Spinal cord (tissue), 10 donors: ENCODE results near the gene DAZAP2. TPM values are rescaled to one million over a fixed set of nuclear protein-coding genes. Genes with fewer than 3 reads are reported as not detected.

Source experiments
- DNase-seq, 6 donors: peaks; one replicate each; pipeline versions ENCODE4 v3.0.0 to v3.0.0-alpha.2; 2013 to 2015; ENCODE audit warnings: low spot score in 6 of 6, low read depth in 4 of 6
- H3K27ac ChIP-seq: one replicate; pipeline ENCODE4 v1.5.1; 2013; ENCODE audit warnings: low read depth, low read length, control low read depth
- H3K27me3 ChIP-seq: one replicate; pipeline ENCODE4 v1.6.1; 2013; ENCODE audit warnings: low read length; ENCODE audit not compliant: control insufficient read depth, insufficient read depth
- H3K36me3 ChIP-seq: one replicate; pipeline ENCODE4 v1.6.1; 2013; ENCODE audit warnings: low read length; ENCODE audit not compliant: control insufficient read depth, insufficient read depth
- H3K4me1 ChIP-seq: one replicate; pipeline ENCODE4 v1.6.1; 2013; ENCODE audit warnings: low read length; ENCODE audit not compliant: control insufficient read depth, insufficient read depth
- H3K4me3 ChIP-seq: one replicate; pipeline ENCODE4 v1.5.1; 2013; ENCODE audit warnings: low read depth, low read length, control low read depth
- H3K9me3 ChIP-seq: one replicate; pipeline ENCODE4 v1.6.1; 2013; ENCODE audit warnings: low read length; ENCODE audit not compliant: control insufficient read depth, insufficient read depth
- WGBS: methylation state at CpG from one replicate; pipeline ENCODE4 v1.1.5; 2013; ENCODE audit warnings: missing lambda C conversion rate; ENCODE audit not compliant: insufficient coverage; 5-methylcytosine and 5-hydroxymethylcytosine counted together
- long read RNA-seq, 4 donors: transcript quantifications; one replicate each; lab custom pipeline, GENCODE V29; 2026
- polyA plus RNA-seq, 2 donors: library from polyadenylated mRNA; unstranded; fragments of 120-200 nt; gene quantifications; one replicate each; pipeline ENCODE4 v1.2.1, GENCODE V29; 2013; ENCODE audit not compliant: insufficient read length in 2 of 2
- total RNA-seq, 2 donors: library from RNA; depleted of rRNA in 1 of 2; stranded (reverse); fragments of 120-200 nt in 1 of 2; fragments of >200 nt in 1 of 2; gene quantifications; one replicate each; pipeline versions ENCODE4 v1.2.3 to v1.2.4, GENCODE V29; 2013 to 2014
- donor health status: healthy.

DAZAP2 gene
- total RNA-seq (100 to 1,000 TPM in 1 of 2 donors, 10 to 100 TPM in 1; 69.4 to 124 TPM), polyA plus RNA-seq (100 to 1,000 TPM; 169 to 199 TPM)
- long read RNA-seq, donor 1, transcript DAZAP2-214 (2 exons, 3,664 nt), result minor isoform, 19 of 75 reads
- long read RNA-seq, donor 1, transcript DAZAP2-201 (4 exons, 2,598 nt), result major isoform, 46 of 75 reads
- long read RNA-seq, donor 1, partial matches to known transcripts, result 0 of 75 reads
- long read RNA-seq, donor 1, other reads (novel, unspliced or antisense), result 7 of 75 reads
- long read RNA-seq, donor 2, transcript DAZAP2-201 (4 exons, 2,598 nt), result major isoform, 20 of 32 reads
- long read RNA-seq, donor 2, partial matches to known transcripts, result 6 of 32 reads
- long read RNA-seq, donor 2, other reads (novel, unspliced or antisense), result 0 of 32 reads
- long read RNA-seq, donor 3, transcript DAZAP2-201 (4 exons, 2,598 nt), result major isoform, 37 of 69 reads
- long read RNA-seq, donor 3, transcript DAZAP2-214 (2 exons, 3,664 nt), result minor isoform, 13 of 69 reads
- long read RNA-seq, donor 3, partial matches to known transcripts, result 16 of 69 reads
- long read RNA-seq, donor 3, other reads (novel, unspliced or antisense), result 0 of 69 reads
- long read RNA-seq, donor 4, transcript DAZAP2-206 (2 exons, 598 nt), result minor isoform, 5 of 117 reads
- long read RNA-seq, donor 4, transcript DAZAP2-201 (4 exons, 2,598 nt), result major isoform, 55 of 117 reads
- long read RNA-seq, donor 4, transcript DAZAP2-214 (2 exons, 3,664 nt), result minor isoform, 13 of 117 reads
- long read RNA-seq, donor 4, partial matches to known transcripts, result 0 of 117 reads
- long read RNA-seq, donor 4, other reads (novel, unspliced or antisense), result 38 of 117 reads

- peak; percentile 86 to 99 (median 92) for DNase-seq
- peaks cover 19% of the 10 kb centered on the region for H3K36me3 ChIP-seq
- H3K27me3 ChIP-seq, result no peaks in the 10 kb centered on the region
- peaks cover 10% of the 10 kb centered on the region for H3K4me1 ChIP-seq
- no peaks in the 10 kb centered on the region for H3K9me3 ChIP-seq
- H3K27ac ChIP-seq, result peak within 1 kb of the TSS; percentile 100
- WGBS, result under 1% methylated on average over 67 of the region's 70 CpGs
- peak within 1 kb of the TSS; percentile 100 for H3K4me3 ChIP-seq
Observed at GRCh38 chr12:51238510-51239334, at the start of gene DAZAP2. Gene DAZAP2 (plus strand): TSS chr12:51238826. CDS start chr12:51238908, 82 bp downstream.

- Histone ChIP-seq H3K36me3 (peaks cover 34% of the 10 kb centered on the region), H3K9me3 (no peaks in the 10 kb centered on the region), H3K27me3 (no peaks in the 10 kb centered on the region), H3K4me3 (no peak overlapping the region), H3K27ac (no peak overlapping the region), H3K4me1 (no peaks in the 10 kb centered on the region)
- WGBS, result 90% methylated on average over 13 of the region's 14 CpGs
- DNase-seq, result no peak
Observed at GRCh38 chr12:51189790-51190355, 48.8 kb upstream of the DAZAP2 start.

- Histone ChIP-seq H3K27ac (no peak overlapping the region), H3K4me3 (no peak overlapping the region), H3K27me3 (no peaks in the 10 kb centered on the region), H3K9me3 (no peaks in the 10 kb centered on the region), H3K36me3 (peaks cover 36% of the 10 kb centered on the region), H3K4me1 (no peaks in the 10 kb centered on the region)
- no CpG with 5 or more reads among the region's 4 CpGs for WGBS
- DNase-seq, result no peak
Observed at GRCh38 chr12:51190820-51191219, 47.8 kb upstream of the DAZAP2 start.

GRCh38 chr12:51191516-51192283 is 46.9 kb upstream of the DAZAP2 start:
- Histone ChIP-seq H3K9me3 (no peaks in the 10 kb centered on the region), H3K36me3 (peaks cover 44% of the 10 kb centered on the region), H3K4me1 (no peaks in the 10 kb centered on the region), H3K4me3 (no peak overlapping the region), H3K27ac (no peak overlapping the region), H3K27me3 (no peaks in the 10 kb centered on the region)
- no peak for DNase-seq
- WGBS, result 84% methylated on average over 6 of the region's 12 CpGs

GRCh38 chr12:51192284-51192671 is 46.3 kb upstream of the DAZAP2 start:
- Histone ChIP-seq H3K27ac (no peak overlapping the region), H3K4me3 (no peak overlapping the region), H3K36me3 (peaks cover 49% of the 10 kb centered on the region), H3K4me1 (no peaks in the 10 kb centered on the region), H3K9me3 (no peaks in the 10 kb centered on the region), H3K27me3 (no peaks in the 10 kb centered on the region)
- no peak for DNase-seq
- 87% methylated on average over 5 of the region's 5 CpGs for WGBS

GRCh38 chr12:51195841-51196240 is 42.8 kb upstream of the DAZAP2 start:
- H3K27me3 ChIP-seq, result no peaks in the 10 kb centered on the region
- no peak overlapping the region for H3K27ac ChIP-seq
- peaks cover 8% of the 10 kb centered on the region for H3K4me1 ChIP-seq
- 98% methylated on average over 5 of the region's 7 CpGs for WGBS
- H3K4me3 ChIP-seq, result no peak overlapping the region
- DNase-seq, result no peak
- peaks cover 61% of the 10 kb centered on the region for H3K36me3 ChIP-seq
- H3K9me3 ChIP-seq, result no peaks in the 10 kb centered on the region

GRCh38 chr12:51196547-51196946 is 42.1 kb upstream of the DAZAP2 start:
- 95% methylated on average over 9 of the region's 9 CpGs for WGBS
- Histone ChIP-seq H3K36me3 (peaks cover 57% of the 10 kb centered on the region), H3K9me3 (no peaks in the 10 kb centered on the region), H3K27ac (no peak overlapping the region), H3K4me1 (peaks cover 8% of the 10 kb centered on the region), H3K27me3 (no peaks in the 10 kb centered on the region), H3K4me3 (no peak overlapping the region)
- no peak for DNase-seq

GRCh38 chr12:51197736-51198567 is 40.7 kb upstream of the DAZAP2 start:
- DNase-seq, result peak in 1 of 6 donors; percentile 29
- Histone ChIP-seq H3K36me3 (peaks cover 49% of the 10 kb centered on the region), H3K27me3 (no peaks in the 10 kb centered on the region), H3K4me1 (peaks cover 8% of the 10 kb centered on the region), H3K4me3 (no peak overlapping the region), H3K9me3 (no peaks in the 10 kb centered on the region), H3K27ac (peak overlapping the region; percentile 25)
- 83% methylated on average over 32 of the region's 38 CpGs for whole genome bisulfite sequencing
